Measurements from ENCODE around the gene HP1BP3.

- TF ChIP-seq CTCF (IDR thresholded peaks at IDR 0.05; ENCODE audit: low read depth, low read length, poor library complexity, severe bottlenecking) (no peak), EZH2phosphoT487 (IDR thresholded peaks at IDR 0.05; ENCODE audit: borderline replicate concordance, low read length) (no peak)
Measured at GRCh38 chr1:20760322-20760721, 26.8 kb downstream of the HP1BP3 start.

Data from DOHH2 (cell line).